HG03064 (cell line): Measurements from ENCODE around the gene RAB1B.

Experiments used
- ATAC-seq: cut with Tn5 transposase; IDR thresholded peaks from one replicate; pipeline ENCODE4 v1.9.1; 2021; ENCODE audit warnings: low read depth; ENCODE audit not compliant: unreplicated experiment

The RAB1B gene

GRCh38 chr11:66268244-66268951, at the start of gene RAB1B:
TSS of gene RAB1B (plus strand) at chr11:66268639. CDS start at chr11:66268680, 41 bp downstream.
- ATAC-seq, result peak; percentile 79

- ATAC-seq, result no peak
Observed at GRCh38 chr11:66218846-66219620, 49.4 kb upstream of the RAB1B start.

GRCh38 chr11:66219846-66220565, 48.4 kb upstream of the RAB1B start:
- ATAC-seq, result no peak

GRCh38 chr11:66220566-66220935, 47.9 kb upstream of the RAB1B start:
- no peak for ATAC-seq

GRCh38 chr11:66221012-66221411, 47.4 kb upstream of the RAB1B start:
- ATAC-seq, result no peak

- ATAC-seq, result no peak
Observed at GRCh38 chr11:66221726-66222236, 46.7 kb upstream of the RAB1B start.

GRCh38 chr11:66222358-66223149, 45.9 kb upstream of the RAB1B start:
- ATAC-seq, result peak; percentile 81

- ATAC-seq, result no peak
Observed at GRCh38 chr11:66224226-66224855, 44.1 kb upstream of the RAB1B start.

- no peak for ATAC-seq
Observed at GRCh38 chr11:66225066-66225465, 43.4 kb upstream of the RAB1B start.

GRCh38 chr11:66226101-66226500, 42.3 kb upstream of the RAB1B start:
- no peak for ATAC-seq

GRCh38 chr11:66227700-66228099, 40.7 kb upstream of the RAB1B start:
- no peak for ATAC-seq

- ATAC-seq, result no peak
Observed at GRCh38 chr11:66228521-66228920, 39.9 kb upstream of the RAB1B start.

- no peak for ATAC-seq
Observed at GRCh38 chr11:66230156-66230555, 38.3 kb upstream of the RAB1B start.

- no peak for ATAC-seq
Observed at GRCh38 chr11:66230978-66231377, 37.5 kb upstream of the RAB1B start.

- ATAC-seq, result no peak
Observed at GRCh38 chr11:66231561-66231960, 36.9 kb upstream of the RAB1B start.

- no peak for ATAC-seq
Observed at GRCh38 chr11:66232769-66233168, 35.7 kb upstream of the RAB1B start.

GRCh38 chr11:66233301-66233700, 35.1 kb upstream of the RAB1B start:
- no peak for ATAC-seq

GRCh38 chr11:66235141-66235540, 33.3 kb upstream of the RAB1B start:
- no peak for ATAC-seq

- no peak for ATAC-seq
Observed at GRCh38 chr11:66237867-66238266, 30.6 kb upstream of the RAB1B start.
